Activated CD8-positive, alpha-beta T cell treated with anti-CD3 and anti-CD28 coated beads, Interleukin-2, amount 10 ng/mL, durations not matched to agents 7 days and 5 days (primary cell): Measurements from ENCODE around the gene COLEC12. TPM values are rescaled to one million over a fixed set of nuclear protein-coding genes. Genes with fewer than 3 reads are reported as not detected.

Source experiments
- ATAC-seq: fragments of 150-1000 bp; cut with Tn5 transposase; one replicate; pipeline ENCODE4 v1.10.0; 2021; ENCODE audit warnings: moderate library complexity
- CTCF ChIA-PET: fragments of 350-600 bp; sonication (Branson Sonifier 250); formaldehyde crosslinking; loops from one replicate; lab custom pipeline; 2021; ENCODE audit warnings: antibody characterized with exemption; lab: Charles Lee
- POLR2A ChIA-PET: fragments of 350-600 bp; sonication (Branson Sonifier 250); formaldehyde crosslinking; loops from one replicate; lab custom pipeline; 2021; ENCODE audit warnings: antibody characterized with exemption; lab: Charles Lee
- DNase-seq: peaks from one replicate; pipeline ENCODE4 v3.0.0-alpha.2; 2020
- H3K27ac Mint-ChIP-seq: one replicate; pipeline ENCODE4 v1.8.0; 2021; ENCODE audit warnings: mild to moderate bottlenecking, mixed read lengths
- H3K27me3 Mint-ChIP-seq: one replicate; pipeline ENCODE4 v1.8.0; 2021; ENCODE audit warnings: low read depth, mixed read lengths
- H3K36me3 Mint-ChIP-seq: one replicate; pipeline ENCODE4 v1.8.0; 2021; ENCODE audit warnings: low read depth, mixed read lengths
- H3K4me1 Mint-ChIP-seq: one replicate; pipeline ENCODE4 v1.8.0; 2021; ENCODE audit warnings: low read depth, mixed read lengths
- H3K4me3 Mint-ChIP-seq: one replicate; pipeline ENCODE4 v1.8.0; 2021; ENCODE audit warnings: mild to moderate bottlenecking, mixed read lengths
- H3K9me3 Mint-ChIP-seq: one replicate; pipeline ENCODE4 v1.8.0; 2022; ENCODE audit warnings: mixed read lengths; ENCODE audit not compliant: insufficient read depth
- total RNA-seq, 2 experiments: library from RNA; stranded (reverse); gene quantifications; one replicate each; pipeline ENCODE4 v1.2.3, GENCODE V29; 2021

Gene COLEC12
- total RNA-seq, 2 experiments from 2014 or later, result not detected

- POLR2A ChIA-PET, result interaction anchor here (0.5 kb wide), 1 partner anchor 49 kb away, joined by 5 read pairs; no protein-coding TSS in a partner anchor
- CTCF ChIA-PET, result no interaction called here
- Mint-ChIP-seq H3K27me3 (no peaks in the 10 kb centered on the region), H3K27ac (no peak overlapping the region), H3K4me1 (no peaks in the 10 kb centered on the region), H3K4me3 (no peak overlapping the region), H3K9me3 (peaks cover 4% of the 10 kb centered on the region), H3K36me3 (no peaks in the 10 kb centered on the region)
- ATAC-seq (no peak), DNase-seq (no peak)
These were observed 18.7 kb upstream of the COLEC12 start for GRCh38 chr18:519019-519879.

DNA sequence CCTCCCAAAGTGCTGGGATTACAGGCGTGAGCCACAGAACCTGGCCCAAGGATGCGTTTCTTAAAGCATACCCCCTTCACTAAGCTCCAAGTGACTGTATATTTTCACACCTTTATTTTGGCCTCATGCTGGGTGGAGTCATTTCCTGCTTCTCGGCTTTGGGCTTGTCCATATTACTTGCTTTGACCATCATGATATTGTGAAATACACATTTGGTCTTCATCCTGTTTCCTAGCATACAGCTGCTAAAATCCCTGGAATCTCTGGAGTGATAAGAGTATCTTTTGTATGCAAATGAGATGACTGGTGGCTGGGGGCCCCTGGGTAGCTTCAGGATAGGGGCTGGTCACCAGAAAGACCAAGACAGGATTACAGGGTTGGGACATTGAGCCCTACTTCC, 17.6 kb upstream of the COLEC12 start:
- ChIA-PET POLR2A (no interaction called here), CTCF (no interaction called here)
- Mint-ChIP-seq H3K36me3 (no peaks in the 10 kb centered on the region), H3K27me3 (no peaks in the 10 kb centered on the region), H3K9me3 (peaks cover 4% of the 10 kb centered on the region), H3K4me1 (no peaks in the 10 kb centered on the region), H3K4me3 (no peak overlapping the region), H3K27ac (no peak overlapping the region)
- ATAC-seq (no peak), DNase-seq (no peak)

GRCh38 chr18:515838-516237, 15.3 kb upstream of the COLEC12 start:
- Mint-ChIP-seq H3K9me3 (peaks cover 4% of the 10 kb centered on the region), H3K36me3 (no peaks in the 10 kb centered on the region), H3K4me3 (no peak overlapping the region), H3K4me1 (no peaks in the 10 kb centered on the region), H3K27ac (no peak overlapping the region), H3K27me3 (no peaks in the 10 kb centered on the region)
- POLR2A ChIA-PET, result no interaction called here
- CTCF ChIA-PET, result no interaction called here
- DNase-seq (no peak), ATAC-seq (no peak)

GRCh38 chr18:515156-515815, 14.8 kb upstream of the COLEC12 start:
- Mint-ChIP-seq H3K9me3 (peaks cover 4% of the 10 kb centered on the region), H3K36me3 (no peaks in the 10 kb centered on the region), H3K4me1 (no peaks in the 10 kb centered on the region), H3K27ac (no peak overlapping the region), H3K4me3 (no peak overlapping the region), H3K27me3 (no peaks in the 10 kb centered on the region)
- no peak for ATAC-seq
- CTCF ChIA-PET, result no interaction called here
- POLR2A ChIA-PET, result no interaction called here
- no peak for DNase-seq

DNA sequence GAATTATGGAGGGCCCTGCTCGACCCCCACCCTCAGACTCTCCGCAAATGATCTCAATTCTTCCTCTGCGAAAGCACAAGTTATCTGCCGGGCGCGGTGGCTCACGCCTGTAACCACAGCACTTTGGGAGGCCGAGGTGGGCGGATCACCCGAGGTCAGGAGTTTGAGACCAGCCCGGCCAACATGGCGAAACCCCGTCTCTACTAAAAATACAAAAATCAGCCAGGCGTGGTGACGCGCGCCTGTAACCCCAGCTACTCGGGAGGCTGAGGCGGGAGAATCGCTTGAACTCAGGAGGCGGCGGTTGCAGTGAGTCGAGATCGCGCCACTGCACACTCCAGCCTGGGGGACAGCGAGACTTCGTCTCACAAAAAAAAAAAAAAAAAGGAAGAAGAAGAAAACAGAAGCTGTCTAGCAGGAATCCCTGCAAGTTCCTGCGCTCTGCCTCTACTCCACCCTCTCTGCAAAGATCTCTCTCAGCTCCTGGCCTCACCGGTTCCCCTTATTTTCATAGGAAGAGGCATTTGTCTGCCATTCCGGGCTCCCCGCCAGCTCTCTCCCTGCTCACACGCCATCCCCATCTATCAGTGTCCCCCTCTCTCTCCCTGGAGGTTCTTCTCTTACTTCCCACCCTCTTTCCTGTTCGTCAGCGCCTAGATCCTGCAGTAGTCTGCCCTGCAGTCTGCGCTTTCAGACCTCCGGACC, 13.5 kb upstream of the COLEC12 start:
- Mint-ChIP-seq H3K4me3 (no peak overlapping the region), H3K9me3 (peaks cover 4% of the 10 kb centered on the region), H3K36me3 (no peaks in the 10 kb centered on the region), H3K27ac (no peak overlapping the region), H3K4me1 (no peaks in the 10 kb centered on the region), H3K27me3 (no peaks in the 10 kb centered on the region)
- ATAC-seq (no peak), DNase-seq (no peak)
- CTCF ChIA-PET, result no interaction called here
- POLR2A ChIA-PET, result no interaction called here

DNA sequence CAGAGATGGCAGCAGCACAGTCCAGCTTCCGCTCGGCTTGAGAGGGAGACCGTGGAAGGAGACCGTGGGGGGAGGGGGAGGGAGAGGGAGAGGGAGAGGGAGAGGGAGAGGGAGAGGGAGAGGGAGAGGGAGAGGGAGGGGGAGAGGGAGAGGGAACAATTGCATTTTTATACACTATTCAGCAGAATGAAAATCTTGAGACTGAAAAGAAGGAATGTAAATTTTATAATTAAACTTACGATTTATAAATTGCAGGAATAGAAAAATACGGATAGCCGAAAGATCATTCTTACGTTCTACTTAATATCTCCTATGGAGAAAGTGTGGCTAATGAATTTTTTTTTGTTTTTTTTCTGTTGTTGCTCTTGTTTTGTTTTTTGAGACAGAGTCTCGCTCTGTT, 12.5 kb upstream of the COLEC12 start:
- H3K27me3 Mint-ChIP-seq, result no peaks in the 10 kb centered on the region
- H3K9me3 Mint-ChIP-seq, result peaks cover 4% of the 10 kb centered on the region
- no peak for DNase-seq
- ATAC-seq, result no peak
- no peak overlapping the region for H3K4me3 Mint-ChIP-seq
- POLR2A ChIA-PET, result no interaction called here
- H3K36me3 Mint-ChIP-seq, result no peaks in the 10 kb centered on the region
- H3K4me1 Mint-ChIP-seq, result no peaks in the 10 kb centered on the region
- no peak overlapping the region for H3K27ac Mint-ChIP-seq
- CTCF ChIA-PET, result no interaction called here

- no peak for DNase-seq
- POLR2A ChIA-PET, result no interaction called here
These were observed 8.3 kb upstream of the COLEC12 start for GRCh38 chr18:508835-509234.

GRCh38 chr18:507636-508035, 7.1 kb upstream of the COLEC12 start:
- no peaks in the 10 kb centered on the region for H3K9me3 Mint-ChIP-seq
- no peaks in the 10 kb centered on the region for H3K4me1 Mint-ChIP-seq
- peaks cover 6% of the 10 kb centered on the region for H3K27me3 Mint-ChIP-seq
- no peak for DNase-seq
- no peaks in the 10 kb centered on the region for H3K36me3 Mint-ChIP-seq
- H3K4me3 Mint-ChIP-seq, result no peak overlapping the region
- ChIA-PET CTCF (no interaction called here), POLR2A (interaction anchor here (0.6 kb wide), 1 partner anchor 212 kb away, joined by 3 read pairs; no protein-coding TSS in a partner anchor)
- ATAC-seq, result no peak
- H3K27ac Mint-ChIP-seq, result no peak overlapping the region

More at GRCh38 chr18:508835-509234, 8.3 kb upstream of the COLEC12 start:
- Mint-ChIP-seq H3K27me3 (no peaks in the 10 kb centered on the region), H3K4me1 (no peaks in the 10 kb centered on the region), H3K4me3 (no peak overlapping the region), H3K36me3 (no peaks in the 10 kb centered on the region), H3K9me3 (no peaks in the 10 kb centered on the region), H3K27ac (no peak overlapping the region)
- CTCF ChIA-PET, result no interaction called here
- no peak for ATAC-seq

DNA sequence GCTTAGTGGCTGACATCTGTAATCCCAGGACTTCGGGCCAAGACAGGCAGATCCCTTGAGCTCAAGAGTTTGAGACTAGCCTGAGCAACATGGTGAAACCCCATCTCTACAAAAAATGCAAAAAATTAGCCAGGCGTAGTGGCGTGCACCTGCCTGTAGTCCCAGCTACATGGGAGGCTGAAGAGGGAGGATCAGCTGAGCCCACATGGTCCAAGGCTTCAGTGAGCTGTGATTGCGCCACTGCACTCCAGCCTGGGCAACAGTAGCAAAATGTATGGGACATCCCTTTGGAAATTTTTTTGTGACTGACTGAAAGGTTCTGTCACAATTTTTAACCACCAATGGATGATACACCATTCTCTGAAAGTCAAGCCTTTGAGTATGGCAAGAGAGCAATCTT, 6.3 kb upstream of the COLEC12 start:
- DNase-seq (no peak), ATAC-seq (no peak)
- Mint-ChIP-seq H3K9me3 (no peaks in the 10 kb centered on the region), H3K27me3 (peaks cover 9% of the 10 kb centered on the region), H3K4me1 (no peaks in the 10 kb centered on the region), H3K36me3 (no peaks in the 10 kb centered on the region), H3K27ac (no peak overlapping the region), H3K4me3 (no peak overlapping the region)
- POLR2A ChIA-PET, result no interaction called here
- CTCF ChIA-PET, result no interaction called here

- no peak for ATAC-seq
- H3K36me3 Mint-ChIP-seq, result no peaks in the 10 kb centered on the region
- DNase-seq, result no peak
- peaks cover 3% of the 10 kb centered on the region for H3K4me1 Mint-ChIP-seq
- H3K27me3 Mint-ChIP-seq, result peaks cover 13% of the 10 kb centered on the region
- POLR2A ChIA-PET, result no interaction called here
- no peak overlapping the region for H3K27ac Mint-ChIP-seq
- no peaks in the 10 kb centered on the region for H3K9me3 Mint-ChIP-seq
- H3K4me3 Mint-ChIP-seq, result no peak overlapping the region
- CTCF ChIA-PET, result no interaction called here
These were observed 5.8 kb upstream of the COLEC12 start for GRCh38 chr18:506264-506663.

- Mint-ChIP-seq H3K4me1 (peaks cover 4% of the 10 kb centered on the region), H3K27me3 (peaks cover 19% of the 10 kb centered on the region), H3K36me3 (no peaks in the 10 kb centered on the region), H3K9me3 (no peaks in the 10 kb centered on the region), H3K27ac (no peak overlapping the region), H3K4me3 (no peak overlapping the region)
- ATAC-seq, result no peak
- CTCF ChIA-PET, result no interaction called here
- POLR2A ChIA-PET, result no interaction called here
- no peak for DNase-seq
These were observed 5.1 kb upstream of the COLEC12 start for GRCh38 chr18:505483-506122.

GRCh38 chr18:501406-501714, 859 bp upstream of the COLEC12 start:
- ATAC-seq (no peak), DNase-seq (no peak)
- no peak overlapping the region for H3K4me3 Mint-ChIP-seq
- H3K27ac Mint-ChIP-seq, result no peak overlapping the region
- ChIA-PET POLR2A (no interaction called here), CTCF (no interaction called here)
- no peaks in the 10 kb centered on the region for H3K9me3 Mint-ChIP-seq
- H3K4me1 Mint-ChIP-seq, result peaks cover 7% of the 10 kb centered on the region
- peaks cover 45% of the 10 kb centered on the region for H3K27me3 Mint-ChIP-seq
- H3K36me3 Mint-ChIP-seq, result no peaks in the 10 kb centered on the region
